IMR-90 (cell line): ENCODE results near the gene MLNR. TPM values are rescaled to one million over a fixed set of nuclear protein-coding genes. Genes with fewer than 3 reads are reported as not detected.

Experiments used
- ATAC-seq: fragments of 200-7000 bp; cut with Tn5 transposase; 2 replicates; pipeline ENCODE4 v1.9.1; 2020; ENCODE audit warnings: low read depth, mild to moderate bottlenecking, moderate library complexity
- BruUV-seq: library from RNA; stranded (reverse); fragments of 400-500 nt; replicated peaks from 2 replicates; lab custom pipeline; 2021; lab: Mats Ljungman, UMichigan
- CTCF ChIA-PET: fragments of 300-600 bp; formaldehyde crosslinking; extraction: SDS; loops from one replicate; lab custom pipeline; 2021; ENCODE audit warnings: antibody characterized with exemption; lab: Yijun Ruan, JAX
- POLR2A ChIA-PET: fragments of 300-600 bp; sonication (Branson Sonifier 250); formaldehyde crosslinking; loops from one replicate; lab custom pipeline; 2022; ENCODE audit warnings: antibody characterized with exemption; ENCODE audit not compliant: unreplicated experiment; lab: Charles Lee
- DNase-seq: peaks from one replicate; pipeline ENCODE4 v3.0.0; 2013
- H2AFZ ChIP-seq: replicated peaks from 2 replicates; pipeline ENCODE3; 2013; ENCODE audit warnings: low read length, mild to moderate bottlenecking; ENCODE audit not compliant: poor library complexity
- H2AK5ac ChIP-seq: 2 replicates; pipeline ENCODE4 v1.6.1; 2013; ENCODE audit warnings: low read depth, low read length, inconsistent platforms
- H2AK9ac ChIP-seq: replicated peaks from 2 replicates; pipeline ENCODE3; 2013; ENCODE audit warnings: mild to moderate bottlenecking, low read depth, low read length, moderate library complexity; ENCODE audit not compliant: poor library complexity
- H2BK120ac ChIP-seq: 2 replicates; pipeline ENCODE4 v1.6.1; 2013; ENCODE audit warnings: low read depth, low read length, inconsistent platforms
- H2BK15ac ChIP-seq: 3 replicates; pipeline ENCODE4 v1.6.1; 2013; ENCODE audit warnings: low read depth, low read length, inconsistent platforms
- H2BK20ac ChIP-seq: 2 replicates; pipeline ENCODE4 v1.6.1; 2013; ENCODE audit warnings: low read depth, mild to moderate bottlenecking, inconsistent platforms, low read length, moderate library complexity
- H2BK5ac ChIP-seq: 2 replicates; pipeline ENCODE4 v1.6.1; 2013; ENCODE audit warnings: mild to moderate bottlenecking, low read depth, low read length, inconsistent platforms; ENCODE audit not compliant: poor library complexity, severe bottlenecking
- H3K14ac ChIP-seq: replicated peaks from 2 replicates; pipeline ENCODE4 v1.6.1; 2013; ENCODE audit warnings: low read depth, low read length, inconsistent platforms
- H3K18ac ChIP-seq: 2 replicates; pipeline ENCODE4 v1.6.1; 2013; ENCODE audit warnings: low read depth, low read length, control low read depth
- H3K23ac ChIP-seq: 2 replicates; pipeline ENCODE4 v1.6.1; 2013; ENCODE audit warnings: low read depth, low read length, inconsistent platforms
- H3K27ac ChIP-seq: 2 replicates; pipeline ENCODE4 v1.5.1; 2013; ENCODE audit warnings: mild to moderate bottlenecking, control low read depth, low read length; ENCODE audit not compliant: insufficient read depth
- H3K27me3 ChIP-seq: 2 replicates; pipeline ENCODE4 v1.6.1; 2013; ENCODE audit warnings: low read length; ENCODE audit not compliant: control insufficient read depth, insufficient read depth
- H3K36me3 ChIP-seq: 2 replicates; pipeline ENCODE4 v1.6.1; 2013; ENCODE audit warnings: low read length, mixed read lengths; ENCODE audit not compliant: control insufficient read depth, insufficient read depth
- H3K4ac ChIP-seq: 2 replicates; pipeline ENCODE4 v1.6.1; 2013; ENCODE audit warnings: low read depth, low read length, inconsistent platforms
- H3K4me1 ChIP-seq: 2 replicates; pipeline ENCODE4 v1.6.1; 2013; ENCODE audit warnings: low read length, mixed read lengths; ENCODE audit not compliant: control insufficient read depth, insufficient read depth
- H3K4me2 ChIP-seq: 2 replicates; pipeline ENCODE4 v1.6.1; 2013; ENCODE audit warnings: low read depth, mild to moderate bottlenecking, control low read depth, low read length, moderate library complexity
- H3K4me3 ChIP-seq: 2 replicates; pipeline ENCODE4 v1.5.1; 2013; ENCODE audit warnings: low read depth, mild to moderate bottlenecking, control low read depth, low read length, moderate library complexity; ENCODE audit not compliant: insufficient read depth
- H3K56ac ChIP-seq: 2 replicates; pipeline ENCODE4 v1.6.1; 2013; ENCODE audit warnings: low read length, inconsistent platforms; ENCODE audit not compliant: insufficient read depth; ENCODE audit errors: extremely low read depth
- H3K79me1 ChIP-seq, 2 experiments: 2 replicates each; pipeline ENCODE4 v1.6.1; 2013; ENCODE audit warnings: low read length in 2 of 2, inconsistent platforms in 1 of 2, low read depth in 1 of 2
- H3K9ac ChIP-seq: 2 replicates; pipeline ENCODE4 v1.6.1; 2013; ENCODE audit warnings: low read depth, low read length, control low read depth
- H3K9me1 ChIP-seq: 2 replicates; pipeline ENCODE4 v1.6.1; 2013; ENCODE audit warnings: low read length, inconsistent platforms; ENCODE audit not compliant: insufficient read depth
- H3K9me3 ChIP-seq: 2 replicates; pipeline ENCODE4 v1.6.1; 2013; ENCODE audit warnings: low read length; ENCODE audit not compliant: control insufficient read depth, insufficient read depth
- H4K20me1 ChIP-seq: 2 replicates; pipeline ENCODE4 v1.6.1; 2013; ENCODE audit warnings: low read length, inconsistent platforms; ENCODE audit not compliant: insufficient read depth
- H4K5ac ChIP-seq: 2 replicates; pipeline ENCODE4 v1.6.1; 2013; ENCODE audit warnings: mild to moderate bottlenecking, low read depth, low read length, control low read depth
- H4K8ac ChIP-seq, 2 experiments: 2 replicates each; pipeline ENCODE4 v1.6.1; 2013; ENCODE audit warnings: low read depth in 2 of 2, low read length in 2 of 2, control low read depth in 1 of 2, inconsistent platforms in 1 of 2
- H4K91ac ChIP-seq: 2 replicates; pipeline ENCODE4 v1.6.1; 2013; ENCODE audit warnings: low read depth, low read length, inconsistent platforms; ENCODE audit not compliant: insufficient read depth
- CEBPB ChIP-seq: IDR thresholded peaks from 2 replicates; pipeline ENCODE4 v1.6.1; 2012; ENCODE audit warnings: low read depth, low read length, improper control_type of control experiment
- MAZ ChIP-seq: IDR thresholded peaks from 2 replicates; pipeline ENCODE4 v1.6.1; 2012; ENCODE audit warnings: low read depth, mild to moderate bottlenecking, low read length, improper control_type of control experiment, moderate library complexity, borderline replicate concordance
- POLR2A ChIP-seq: IDR thresholded peaks from 2 replicates; pipeline ENCODE4 v1.6.1; 2012; ENCODE audit warnings: mild to moderate bottlenecking, low read depth, low read length
- RFX5 ChIP-seq: IDR thresholded peaks from 2 replicates; pipeline ENCODE4 v1.8.0; 2012; ENCODE audit warnings: low read depth, mild to moderate bottlenecking, low read length, moderate library complexity
- SMC3 ChIP-seq: fragments of 150-350 bp; IDR thresholded peaks from 2 replicates; pipeline ENCODE4 v1.6.1; 2016; ENCODE audit warnings: low read depth, mild to moderate bottlenecking, antibody characterized with exemption, low read length, moderate library complexity
- WGBS, 2 experiments: methylation state at CpG; one replicate each; pipeline versions ENCODE4 v1.1.5 to v1.1.7; 2013; ENCODE audit warnings: missing lambda C conversion rate in 2 of 2; ENCODE audit not compliant: insufficient read length in 1 of 2; ENCODE audit errors: extremely low coverage in 2 of 2; 5-methylcytosine and 5-hydroxymethylcytosine counted together
- dilution Hi-C: fragments of 300-500 bp; cut with HindIII; formaldehyde crosslinking; loops from one replicate; pipeline ENCODE4 v1.14.3; 2018; ENCODE audit warnings: low sequenced_read_pairs; ENCODE audit not compliant: unreplicated experiment
- in situ Hi-C: fragments of 300-500 bp; cut with MboI; formaldehyde crosslinking; loops from 3 replicates; pipeline ENCODE4 v1.14.3; 2019; ENCODE audit warnings: low sequenced_read_pairs, inconsistent platforms, mixed read lengths
- intact Hi-C: fragments of 100-400 bp; cut with micrococcal nuclease; formaldehyde crosslinking; loops from 2 replicates; pipeline ENCODE4 v1.10.0; 2022
- polyA plus RNA-seq, 3 experiments: library from polyadenylated mRNA; depleted of rRNA; stranded (reverse); fragments of >200 nt; gene quantifications; 2 replicates each; pipeline ENCODE4 v1.2.3, GENCODE V29; 2012; ENCODE audit warnings: low replicate concordance in 1 of 3
- total RNA-seq: library from RNA; depleted of rRNA; stranded (reverse); fragments of >200 nt; gene quantifications from 2 replicates; pipeline ENCODE4 v1.2.3, GENCODE V29; 2012
- TF ChIP-seq, protein P1 (sequence below): conservative IDR thresholded peaks from 2 replicates; pipeline ENCODE4 v1.5.1; 2012; ENCODE audit warnings: mild to moderate bottlenecking, low read depth, low read length, improper control_type of control experiment

The MLNR gene
- total and polyA plus RNA-seq, 2 of the 4 experiments (the other 2 are of a cell fraction), result not detected

DNA sequence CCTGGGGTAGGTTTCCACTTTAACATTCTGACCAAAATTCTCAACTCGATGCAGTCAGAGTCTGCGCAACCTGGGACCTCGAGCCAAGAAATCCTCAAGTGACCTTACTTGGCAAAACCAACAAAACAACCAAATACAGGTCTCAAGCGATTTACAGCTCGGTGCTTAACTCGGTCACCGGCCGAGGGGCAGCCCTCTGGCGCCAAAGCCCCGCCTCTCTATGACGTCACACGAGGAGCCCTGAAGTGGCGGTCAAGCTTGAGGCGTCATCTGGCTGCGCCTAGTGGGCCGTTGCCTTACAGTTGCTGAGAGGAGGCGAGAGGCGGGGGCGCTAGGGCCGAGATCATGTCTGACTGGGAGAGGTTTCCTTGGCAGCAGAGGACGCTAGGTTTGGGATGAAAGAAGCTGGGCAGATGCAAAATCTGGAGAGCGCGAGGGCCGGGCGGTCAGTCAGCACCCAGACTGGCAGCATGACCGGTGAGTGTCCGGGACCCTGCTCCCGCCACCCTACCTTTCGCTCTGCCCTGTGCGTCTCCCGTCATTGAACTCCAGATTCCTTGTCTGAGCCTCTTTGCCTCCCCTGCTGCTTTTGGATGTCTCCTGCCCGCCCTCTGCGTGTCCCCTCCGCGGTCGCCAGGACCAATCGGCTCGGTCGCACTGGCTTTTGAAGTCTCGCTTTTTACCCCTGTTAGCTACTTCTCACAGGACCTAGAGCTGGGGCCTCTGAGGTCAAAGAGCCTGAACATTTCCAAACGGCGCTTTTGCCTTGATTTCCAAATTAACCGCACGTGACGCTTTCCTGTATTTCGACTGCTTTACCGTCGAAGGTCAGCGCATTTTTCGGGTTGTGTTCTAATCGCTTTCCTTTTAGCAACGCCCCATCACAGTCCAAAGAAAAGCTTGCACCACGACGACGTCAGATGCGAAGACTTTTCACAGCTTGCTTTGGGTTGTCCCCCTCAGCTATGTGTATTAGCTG is 27.8 kb downstream of the MLNR start, which contains the start of gene CDADC1 (continued):
- TF ChIP-seq MAZ (peak; percentile 89; the same call in 1 of the 2 replicates), SMC3 (no peak), POLR2A (peak; percentile 59)

DNA sequence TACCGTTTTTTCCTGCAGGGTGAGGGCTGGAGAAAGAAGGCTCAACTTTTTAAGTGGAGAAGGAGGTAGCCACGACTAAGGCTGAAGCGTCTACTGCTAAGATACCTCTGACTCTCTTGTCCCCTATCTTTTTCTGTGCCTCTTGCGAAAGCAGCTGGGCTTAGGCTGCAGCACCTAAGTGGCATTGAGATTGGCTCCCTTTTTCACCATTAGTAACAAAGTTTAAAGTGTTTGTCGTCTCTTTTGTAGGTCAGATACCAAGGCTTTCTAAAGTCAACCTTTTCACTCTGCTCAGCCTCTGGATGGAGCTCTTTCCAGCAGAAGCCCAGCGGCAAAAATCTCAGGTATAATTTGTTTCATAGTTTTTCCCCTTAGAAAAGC is 28.5 kb downstream of the MLNR start:
- no CpG with 5 or more reads among the region's 6 CpGs for WGBS, 2 experiments
- ATAC-seq, result no peak; the same call in 1 of the 2 replicates
- peak overlapping the region; percentile 12; the same call in 1 of the 2 replicates for H4K5ac ChIP-seq

More for the DNA sequence above, 28.5 kb downstream of the MLNR start:
- no TSS peak for BruUV-seq
- Histone ChIP-seq H3K4me2 (peak overlapping the region; percentile 95), H3K79me1 (peaks cover 19 to 28% of the 10 kb centered on the region in 2 experiments), H3K4me1 (no peaks in the 10 kb centered on the region), H2BK15ac (no peak overlapping the region), H3K4ac (0 out of 2 replicates have a peak overlapping the region, but pooled peaks have one; percentile 1), H3K56ac (peak overlapping the region; percentile 27; the same call in 1 of the 2 replicates), H3K27ac (peak overlapping the region; percentile 55), H2BK20ac (no peak overlapping the region), H3K9ac (peak overlapping the region; percentile 80), H2AK5ac (no peak overlapping the region), H2AK9ac (no peak overlapping the region), H3K23ac (peak overlapping the region; percentile 82), H4K20me1 (no peaks in the 10 kb centered on the region), H2BK5ac (no peak overlapping the region), H3K14ac (peak overlapping the region; percentile 13; the same call in 1 of the 2 replicates), H3K4me3 (peak overlapping the region; percentile 60), H3K9me3 (no peaks in the 10 kb centered on the region), H3K36me3 (no peaks in the 10 kb centered on the region; the same call in 1 of the 2 replicates), H4K91ac (no peak overlapping the region), H2AFZ (peak overlapping the region; percentile 96), H2BK120ac (no peak overlapping the region), H4K8ac (peak overlapping the region; percentile 58 to 96; a peak in 2 of 4 replicates), H3K18ac (no peak overlapping the region), H3K27me3 (no peaks in the 10 kb centered on the region), H3K9me1 (peaks cover 6% of the 10 kb centered on the region; the same call in 1 of the 2 replicates)
- TF ChIP-seq, protein P1, sequence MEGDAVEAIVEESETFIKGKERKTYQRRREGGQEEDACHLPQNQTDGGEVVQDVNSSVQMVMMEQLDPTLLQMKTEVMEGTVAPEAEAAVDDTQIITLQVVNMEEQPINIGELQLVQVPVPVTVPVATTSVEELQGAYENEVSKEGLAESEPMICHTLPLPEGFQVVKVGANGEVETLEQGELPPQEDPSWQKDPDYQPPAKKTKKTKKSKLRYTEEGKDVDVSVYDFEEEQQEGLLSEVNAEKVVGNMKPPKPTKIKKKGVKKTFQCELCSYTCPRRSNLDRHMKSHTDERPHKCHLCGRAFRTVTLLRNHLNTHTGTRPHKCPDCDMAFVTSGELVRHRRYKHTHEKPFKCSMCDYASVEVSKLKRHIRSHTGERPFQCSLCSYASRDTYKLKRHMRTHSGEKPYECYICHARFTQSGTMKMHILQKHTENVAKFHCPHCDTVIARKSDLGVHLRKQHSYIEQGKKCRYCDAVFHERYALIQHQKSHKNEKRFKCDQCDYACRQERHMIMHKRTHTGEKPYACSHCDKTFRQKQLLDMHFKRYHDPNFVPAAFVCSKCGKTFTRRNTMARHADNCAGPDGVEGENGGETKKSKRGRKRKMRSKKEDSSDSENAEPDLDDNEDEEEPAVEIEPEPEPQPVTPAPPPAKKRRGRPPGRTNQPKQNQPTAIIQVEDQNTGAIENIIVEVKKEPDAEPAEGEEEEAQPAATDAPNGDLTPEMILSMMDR, result 0 out of 2 replicates have a peak, but pooled peaks have one; percentile 19
- TF ChIP-seq CEBPB, result peak; percentile 57
- no peak for TF ChIP-seq RFX5
- intact Hi-C loops, result no loop called here
- POLR2A ChIA-PET, result interaction anchor here (0.5 to 0.8 kb wide), 2 partner anchors 9 to 313 kb away, joined by 3 read pairs; no protein-coding TSS in a partner anchor
- DNase-seq, result peak; percentile 4
- in situ Hi-C loops, result no loop called here
- CTCF ChIA-PET, result interaction anchor here (0.6 to 1.7 kb wide), 6 partner anchors 9 to 191 kb away, joined by 3 to 7 read pairs (median 4); no protein-coding TSS in a partner anchor
- dilution Hi-C loops, result no loop called here
